GM12872 (cell line): ENCODE measurements around the gene THUMPD2.

Experiments
- CTCF ChIP-seq: IDR thresholded peaks from 3 replicates; pipeline ENCODE4 v1.5.1; 2011; ENCODE audit warnings: low read depth, mild to moderate bottlenecking, low read length, moderate library complexity; ENCODE audit not compliant: insufficient read depth

THUMPD2 gene

GRCh38 chr2:39689272-39689841, 89.7 kb downstream of the THUMPD2 start:
- TF ChIP-seq CTCF = no peak

GRCh38 chr2:39688181-39688580, 90.9 kb downstream of the THUMPD2 start:
- no peak for TF ChIP-seq CTCF

- TF ChIP-seq CTCF = no peak
Measured at GRCh38 chr2:39686456-39686855, 92.6 kb downstream of the THUMPD2 start.
